Measurements from ENCODE around the gene NME1. TPM values are rescaled to one million over a fixed set of nuclear protein-coding genes. Genes with fewer than 3 reads are reported as not detected.

The NME1 gene
- total and polyA plus RNA-seq, 9 of the 15 experiments (the other 6 are each of a cell fraction or from before 2014, with no cell fraction given): 449 to 1,588 (median 604) TPM

GRCh38 chr17:51200846-51201245 is 47.5 kb downstream of the NME1 start:
- TF ChIP-seq ZNF174 (CRISPR knock-in tag; IDR thresholded peaks at IDR 0.05): no peak
- no peak for TF ChIP-seq ZNF224 (CRISPR knock-in tag; IDR thresholded peaks at IDR 0.05)
- TF ChIP-seq DPF2 (IDR thresholded peaks at IDR 0.05): no peak
- no peak for TF ChIP-seq HMG20A (CRISPR knock-in tag; conservative IDR thresholded peaks at IDR 0.05)
- no peak for TF ChIP-seq HDAC3 (IDR thresholded peaks at IDR 0.05; ENCODE audit: borderline replicate concordance, partially characterized antibody)
- TF ChIP-seq FOXO4 (CRISPR knock-in tag; IDR thresholded peaks at IDR 0.05): no peak
- TF ChIP-seq CREB1 (IDR thresholded peaks at IDR 0.05): no peak
- no peak for TF ChIP-seq CREB1 (CRISPR knock-in tag; IDR thresholded peaks at IDR 0.05)
- no peak for TF ChIP-seq TAF7 (tag; IDR thresholded peaks at IDR 0.05)
- no peak for TF ChIP-seq ZMIZ1 (IDR thresholded peaks at IDR 0.05; ENCODE audit: low read depth in 2 of 2, low read length in 2 of 2)
- TF ChIP-seq BCOR (IDR thresholded peaks at IDR 0.05): no peak
- no peak for TF ChIP-seq RBM22 (IDR thresholded peaks at IDR 0.05; ENCODE audit: low read depth, low read length, poor library complexity, severe bottlenecking)
- TF ChIP-seq PTBP1 (IDR thresholded peaks at IDR 0.05; ENCODE audit: low read depth, low read length): no peak
- no peak for TF ChIP-seq PML (IDR thresholded peaks at IDR 0.05; ENCODE audit: low read length)
- no peak for TF ChIP-seq ZNF668 (CRISPR knock-in tag; IDR thresholded peaks at IDR 0.05)
- TF ChIP-seq THRAP3 (IDR thresholded peaks at IDR 0.05; ENCODE audit: borderline replicate concordance): no peak
- TF ChIP-seq, protein P1, sequence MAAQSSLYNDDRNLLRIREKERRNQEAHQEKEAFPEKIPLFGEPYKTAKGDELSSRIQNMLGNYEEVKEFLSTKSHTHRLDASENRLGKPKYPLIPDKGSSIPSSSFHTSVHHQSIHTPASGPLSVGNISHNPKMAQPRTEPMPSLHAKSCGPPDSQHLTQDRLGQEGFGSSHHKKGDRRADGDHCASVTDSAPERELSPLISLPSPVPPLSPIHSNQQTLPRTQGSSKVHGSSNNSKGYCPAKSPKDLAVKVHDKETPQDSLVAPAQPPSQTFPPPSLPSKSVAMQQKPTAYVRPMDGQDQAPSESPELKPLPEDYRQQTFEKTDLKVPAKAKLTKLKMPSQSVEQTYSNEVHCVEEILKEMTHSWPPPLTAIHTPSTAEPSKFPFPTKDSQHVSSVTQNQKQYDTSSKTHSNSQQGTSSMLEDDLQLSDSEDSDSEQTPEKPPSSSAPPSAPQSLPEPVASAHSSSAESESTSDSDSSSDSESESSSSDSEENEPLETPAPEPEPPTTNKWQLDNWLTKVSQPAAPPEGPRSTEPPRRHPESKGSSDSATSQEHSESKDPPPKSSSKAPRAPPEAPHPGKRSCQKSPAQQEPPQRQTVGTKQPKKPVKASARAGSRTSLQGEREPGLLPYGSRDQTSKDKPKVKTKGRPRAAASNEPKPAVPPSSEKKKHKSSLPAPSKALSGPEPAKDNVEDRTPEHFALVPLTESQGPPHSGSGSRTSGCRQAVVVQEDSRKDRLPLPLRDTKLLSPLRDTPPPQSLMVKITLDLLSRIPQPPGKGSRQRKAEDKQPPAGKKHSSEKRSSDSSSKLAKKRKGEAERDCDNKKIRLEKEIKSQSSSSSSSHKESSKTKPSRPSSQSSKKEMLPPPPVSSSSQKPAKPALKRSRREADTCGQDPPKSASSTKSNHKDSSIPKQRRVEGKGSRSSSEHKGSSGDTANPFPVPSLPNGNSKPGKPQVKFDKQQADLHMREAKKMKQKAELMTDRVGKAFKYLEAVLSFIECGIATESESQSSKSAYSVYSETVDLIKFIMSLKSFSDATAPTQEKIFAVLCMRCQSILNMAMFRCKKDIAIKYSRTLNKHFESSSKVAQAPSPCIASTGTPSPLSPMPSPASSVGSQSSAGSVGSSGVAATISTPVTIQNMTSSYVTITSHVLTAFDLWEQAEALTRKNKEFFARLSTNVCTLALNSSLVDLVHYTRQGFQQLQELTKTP (IDR thresholded peaks at IDR 0.05; ENCODE audit: low read depth in 1 of 2, partially characterized antibody in 2 of 2): no peak
- WGBS (ENCODE audit: insufficient coverage, low coverage, missing lambda C conversion rate): 90% methylated on average over 1 of the region's 2 CpGs
- ATAC-seq (no peak), DNase-seq (ENCODE audit: extremely low read depth in 1 of 4, low spot score in 3 of 4) (no peak), FAIRE-seq (no peak)
- no peaks in the 10 kb centered on the region for H3K27me3 ChIP-seq (ENCODE audit: control insufficient read depth in 2 of 2, insufficient read depth in 2 of 2, low read length in 2 of 2)
- H3K27ac ChIP-seq (ENCODE audit: extremely low read depth, low read depth, low read length): no peak overlapping the region
- no peaks in the 10 kb centered on the region for H4K20me1 ChIP-seq (replicated peaks; ENCODE audit: control insufficient read depth, insufficient read depth, low read length)
- no peaks in the 10 kb centered on the region for H3K4me1 ChIP-seq (replicated peaks in 1 of 2; ENCODE audit: control insufficient read depth in 2 of 2, insufficient read depth in 2 of 2, low read length in 2 of 2)
- H3K9me3 ChIP-seq (replicated peaks; ENCODE audit: control insufficient read depth, insufficient read depth, low read depth, low read length): no peaks in the 10 kb centered on the region
- H3K4me2 ChIP-seq (ENCODE audit: insufficient read depth, low read length): no peak overlapping the region
- BruUV-seq (replicated peaks): no TSS peak
- in situ Hi-C loops (cut with MboI) (no loop called here), intact Hi-C loops (cut with micrococcal nuclease) (no loop called here)
- peaks cover 78% of the 10 kb centered on the region for H3K36me3 ChIP-seq (ENCODE audit: control insufficient read depth, insufficient read depth, low read length)
- H3K9me1 ChIP-seq (ENCODE audit: control insufficient read depth, insufficient read depth, low read length): no peaks in the 10 kb centered on the region
- no peaks in the 10 kb centered on the region for H3K79me2 ChIP-seq (ENCODE audit: control insufficient read depth, insufficient read depth, low read length)
- no peak overlapping the region for H3K4me3 ChIP-seq
- H3K9ac ChIP-seq (ENCODE audit: insufficient read depth in 1 of 2, low read depth in 2 of 2, low read length in 2 of 2): no peak overlapping the region
- ChIA-PET POLR2A (interaction anchor here (1.0 to 1.4 kb wide), 3 partner anchors 14 to 23 kb away, joined by 3 read pairs; no protein-coding TSS in a partner anchor), CTCF (ENCODE audit: low intra/inter-chr PET ratio) (no interaction called here)
- H2AFZ ChIP-seq (ENCODE audit: low read depth, low read length): no peak overlapping the region

All from K562 (cell line).